ENCODE results near the gene SLIT3. TPM values are rescaled to one million over a fixed set of nuclear protein-coding genes. Genes with fewer than 3 reads are reported as not detected.

Gene SLIT3
- total RNA-seq, 1 donor from 2014 or later: 52.8 TPM

DNA sequence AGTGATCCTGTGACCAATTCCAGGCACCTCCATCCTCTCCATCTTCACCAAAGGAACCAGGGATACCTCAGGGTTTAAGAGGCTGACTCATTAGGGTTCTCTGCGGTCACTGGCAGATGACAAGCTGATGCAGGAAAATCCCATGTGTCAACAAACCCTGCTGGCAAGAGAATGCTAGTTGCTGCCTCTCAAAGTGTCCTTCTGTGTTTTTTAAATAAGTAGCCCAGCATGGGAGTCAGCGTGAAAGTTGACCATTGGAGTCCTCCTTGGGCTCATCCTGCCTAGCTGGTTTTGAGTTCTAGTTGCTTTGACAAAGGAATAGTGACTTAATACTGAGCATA lies 200.2 kb downstream of the SLIT3 start:
- TF ChIP-seq, protein P1, sequence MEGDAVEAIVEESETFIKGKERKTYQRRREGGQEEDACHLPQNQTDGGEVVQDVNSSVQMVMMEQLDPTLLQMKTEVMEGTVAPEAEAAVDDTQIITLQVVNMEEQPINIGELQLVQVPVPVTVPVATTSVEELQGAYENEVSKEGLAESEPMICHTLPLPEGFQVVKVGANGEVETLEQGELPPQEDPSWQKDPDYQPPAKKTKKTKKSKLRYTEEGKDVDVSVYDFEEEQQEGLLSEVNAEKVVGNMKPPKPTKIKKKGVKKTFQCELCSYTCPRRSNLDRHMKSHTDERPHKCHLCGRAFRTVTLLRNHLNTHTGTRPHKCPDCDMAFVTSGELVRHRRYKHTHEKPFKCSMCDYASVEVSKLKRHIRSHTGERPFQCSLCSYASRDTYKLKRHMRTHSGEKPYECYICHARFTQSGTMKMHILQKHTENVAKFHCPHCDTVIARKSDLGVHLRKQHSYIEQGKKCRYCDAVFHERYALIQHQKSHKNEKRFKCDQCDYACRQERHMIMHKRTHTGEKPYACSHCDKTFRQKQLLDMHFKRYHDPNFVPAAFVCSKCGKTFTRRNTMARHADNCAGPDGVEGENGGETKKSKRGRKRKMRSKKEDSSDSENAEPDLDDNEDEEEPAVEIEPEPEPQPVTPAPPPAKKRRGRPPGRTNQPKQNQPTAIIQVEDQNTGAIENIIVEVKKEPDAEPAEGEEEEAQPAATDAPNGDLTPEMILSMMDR (IDR thresholded peaks at IDR 0.05): no peak
- peak in 1 of 2 donors; percentile 22 for TF ChIP-seq POLR2AphosphoS5 (IDR thresholded peaks at IDR 0.05; ENCODE audit: insufficient read depth in 1 of 2, low read depth in 1 of 2)
- no peak for TF ChIP-seq POLR2A (IDR thresholded peaks at IDR 0.05)
- H3K9me3 ChIP-seq: no peaks in the 10 kb centered on the region
- no peaks in the 10 kb centered on the region for H3K36me3 ChIP-seq
- intact Hi-C loops (cut with DNase I): no loop called here
- no peak for DNase-seq (ENCODE audit: extremely low spot score in 2 of 2)
- peaks cover 43% of the 10 kb centered on the region for H3K4me1 ChIP-seq
- no peaks in the 10 kb centered on the region for H3K27me3 ChIP-seq
- H3K27ac ChIP-seq: peak overlapping the region; percentile 72
- H3K4me3 ChIP-seq: no peak overlapping the region

- H3K4me1 ChIP-seq: peaks cover 50% of the 10 kb centered on the region
- intact Hi-C loops (cut with DNase I): no loop called here
- no peak for DNase-seq (ENCODE audit: extremely low spot score in 2 of 2)
- TF ChIP-seq POLR2A (IDR thresholded peaks at IDR 0.05) (no peak), POLR2AphosphoS5 (IDR thresholded peaks at IDR 0.05; ENCODE audit: insufficient read depth in 1 of 2, low read depth in 1 of 2) (no peak)
- TF ChIP-seq, protein P1 (IDR thresholded peaks at IDR 0.05): no peak
- H3K27ac ChIP-seq: peak overlapping the region; percentile 72
- no peaks in the 10 kb centered on the region for H3K36me3 ChIP-seq
- H3K4me3 ChIP-seq: no peak overlapping the region
- H3K9me3 ChIP-seq: no peaks in the 10 kb centered on the region
- H3K27me3 ChIP-seq: no peaks in the 10 kb centered on the region
Observed at GRCh38 chr5:169099801-169100734, 200.9 kb downstream of the SLIT3 start.

DNA sequence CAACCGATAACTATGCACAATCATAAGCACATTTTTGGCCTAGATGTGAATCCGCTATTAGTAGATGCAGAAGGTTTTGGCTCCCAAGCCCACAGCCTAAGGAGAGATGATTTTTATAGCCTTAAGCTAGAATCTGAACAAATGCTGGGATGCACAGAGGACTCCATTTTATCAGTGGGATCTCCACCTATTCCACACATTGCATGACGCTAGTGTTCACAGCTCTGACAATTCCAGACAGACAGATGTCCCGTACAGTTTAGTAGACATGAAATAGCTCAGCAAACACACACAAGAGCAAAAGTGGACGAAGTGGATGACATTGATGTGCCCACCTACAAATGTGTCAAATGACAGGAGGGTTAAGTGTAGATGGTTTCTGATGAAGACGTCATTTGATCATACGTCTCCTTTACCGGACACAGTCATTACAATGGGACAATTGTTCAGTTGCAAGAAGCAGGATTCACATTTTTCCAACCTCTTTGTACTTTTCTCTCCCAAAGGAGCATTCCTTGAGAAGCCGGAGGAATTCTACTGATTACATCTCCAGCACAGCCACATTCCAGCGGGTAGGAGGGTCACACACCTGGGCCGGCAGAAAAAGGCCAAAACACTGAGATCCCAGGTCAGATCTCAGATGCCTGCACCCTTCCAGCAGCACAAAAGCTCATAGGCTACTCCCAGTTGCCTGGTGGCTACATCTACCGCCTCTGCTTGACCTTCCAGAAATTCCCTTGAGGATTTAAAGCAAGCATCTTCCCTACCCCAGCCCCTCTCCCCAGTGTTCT lies 202.4 kb downstream of the SLIT3 start:
- H3K27ac ChIP-seq: peak overlapping the region; percentile 44
- H3K4me1 ChIP-seq: peaks cover 43% of the 10 kb centered on the region
- H3K27me3 ChIP-seq: no peaks in the 10 kb centered on the region
- H3K4me3 ChIP-seq: no peak overlapping the region
- H3K36me3 ChIP-seq: no peaks in the 10 kb centered on the region
- no peak for TF ChIP-seq POLR2A (IDR thresholded peaks at IDR 0.05)
- no peak for TF ChIP-seq POLR2AphosphoS5 (IDR thresholded peaks at IDR 0.05; ENCODE audit: insufficient read depth in 1 of 2, low read depth in 1 of 2)
- TF ChIP-seq, protein P1 (IDR thresholded peaks at IDR 0.05): no peak
- H3K9me3 ChIP-seq: no peaks in the 10 kb centered on the region
- intact Hi-C loops (cut with DNase I): no loop called here
- no peak for DNase-seq (ENCODE audit: extremely low spot score in 2 of 2)

DNA sequence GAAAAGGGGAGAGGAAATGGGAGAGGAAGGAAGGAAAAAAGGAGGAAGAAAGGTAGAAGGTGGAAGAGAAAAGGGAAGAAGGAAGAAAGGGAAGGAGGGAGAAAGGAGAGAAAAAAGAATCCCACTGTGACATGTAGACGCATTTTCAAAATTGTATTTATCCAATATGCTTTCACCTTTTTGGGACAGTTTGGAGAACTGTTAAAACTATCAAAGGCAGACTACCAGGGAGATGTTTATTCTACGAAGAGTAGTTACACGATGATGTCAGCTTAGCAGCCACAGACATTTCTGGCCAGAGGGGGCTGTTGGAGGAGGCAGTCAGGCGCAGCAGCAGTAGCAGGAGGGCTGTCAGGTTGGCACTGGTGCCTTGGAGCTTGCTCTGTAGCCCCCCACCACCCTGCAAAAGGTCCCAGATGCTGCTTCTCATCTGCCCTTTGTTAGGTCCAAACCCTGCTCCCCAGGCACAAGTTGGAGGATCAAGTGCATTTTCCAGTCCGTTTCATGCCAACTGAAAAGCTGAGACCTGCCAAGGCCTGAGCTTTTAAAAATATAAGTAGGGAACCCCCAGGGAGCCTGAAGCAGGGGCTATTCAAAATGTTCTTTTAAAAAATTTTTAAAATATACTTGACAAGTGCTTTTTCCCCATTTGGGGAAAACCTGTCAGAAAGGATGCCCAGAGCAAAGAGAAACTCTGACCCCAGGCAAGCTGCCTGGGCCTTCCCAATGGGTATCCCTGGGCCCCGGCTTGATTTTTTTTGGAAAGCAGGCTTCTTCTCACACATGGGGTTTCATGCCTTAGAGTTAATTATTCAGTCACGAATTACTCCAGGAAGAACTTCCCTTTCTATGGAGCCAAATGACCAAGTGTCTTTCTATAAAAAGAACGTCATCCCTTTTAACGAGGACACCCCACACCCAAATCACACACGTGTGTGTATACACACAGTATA lies 203.3 kb downstream of the SLIT3 start:
- Histone ChIP-seq H3K4me3 (no peak overlapping the region), H3K4me1 (peaks cover 43% of the 10 kb centered on the region), H3K9me3 (no peaks in the 10 kb centered on the region), H3K27ac (peak overlapping the region; percentile 44), H3K36me3 (no peaks in the 10 kb centered on the region), H3K27me3 (no peaks in the 10 kb centered on the region)
- intact Hi-C loops (cut with DNase I): no loop called here
- TF ChIP-seq POLR2A (IDR thresholded peaks at IDR 0.05): no peak
- TF ChIP-seq, protein P1 (IDR thresholded peaks at IDR 0.05): no peak
- TF ChIP-seq POLR2AphosphoS5 (IDR thresholded peaks at IDR 0.05; ENCODE audit: insufficient read depth in 1 of 2, low read depth in 1 of 2): no peak
- DNase-seq (ENCODE audit: extremely low spot score in 2 of 2): no peak
